ENCODE measurements around the gene FAM174B. TPM values are rescaled to one million over a fixed set of nuclear protein-coding genes. Genes with fewer than 3 reads are reported as not detected.

The FAM174B gene
- total RNA-seq, 1 donor from 2014 or later: 9.6 TPM

GRCh38 chr15:92661069-92661468 lies 5.5 kb upstream of the FAM174B start:
- H3K4me3 ChIP-seq (ENCODE audit: low read depth, low read length): no peak overlapping the region
- DNase-seq (ENCODE audit: low read depth): no peak
- no peak for TF ChIP-seq CTCF (conservative IDR thresholded peaks at IDR 0.05; ENCODE audit: low read depth, low read length)

- H3K4me3 ChIP-seq (ENCODE audit: low read depth, low read length): no peak overlapping the region
- DNase-seq (ENCODE audit: low read depth): no peak
- no peak for TF ChIP-seq CTCF (conservative IDR thresholded peaks at IDR 0.05; ENCODE audit: low read depth, low read length)
Measured at GRCh38 chr15:92657486-92657885, 1.9 kb upstream of the FAM174B start.

- TF ChIP-seq CTCF (conservative IDR thresholded peaks at IDR 0.05; ENCODE audit: low read depth, low read length): no peak
- peak overlapping the region; percentile 51 for H3K4me3 ChIP-seq (ENCODE audit: low read depth, low read length)
- DNase-seq (ENCODE audit: low read depth): no peak
Measured at GRCh38 chr15:92656089-92656488, 514 bp upstream of the FAM174B start.

- no peak for DNase-seq (ENCODE audit: low read depth)
- TF ChIP-seq CTCF (conservative IDR thresholded peaks at IDR 0.05; ENCODE audit: low read depth, low read length): no peak
- H3K4me3 ChIP-seq (ENCODE audit: low read depth, low read length): peak overlapping the region; percentile 51
Measured at GRCh38 chr15:92654662-92655061, 913 bp downstream of the FAM174B start.

GRCh38 chr15:92653836-92654539 lies 1.6 kb downstream of the FAM174B start:
- H3K4me3 ChIP-seq (ENCODE audit: low read depth, low read length): peak overlapping the region; percentile 51
- DNase-seq (ENCODE audit: low read depth): no peak
- no peak for TF ChIP-seq CTCF (conservative IDR thresholded peaks at IDR 0.05; ENCODE audit: low read depth, low read length)

GRCh38 chr15:92653366-92653765 lies 2.2 kb downstream of the FAM174B start:
- DNase-seq (ENCODE audit: low read depth): no peak
- TF ChIP-seq CTCF (conservative IDR thresholded peaks at IDR 0.05; ENCODE audit: low read depth, low read length): no peak
- no peak overlapping the region for H3K4me3 ChIP-seq (ENCODE audit: low read depth, low read length)

- no peak for TF ChIP-seq CTCF (conservative IDR thresholded peaks at IDR 0.05; ENCODE audit: low read depth, low read length)
- H3K4me3 ChIP-seq (ENCODE audit: low read depth, low read length): no peak overlapping the region
- no peak for DNase-seq (ENCODE audit: low read depth)
Measured at GRCh38 chr15:92652576-92652966, 3.0 kb downstream of the FAM174B start.

Data from epithelial cell of proximal tubule (primary cell).